HG02588 (cell line): ENCODE measurements around the gene ANKRD6.

ENCODE experiments used
- ATAC-seq: cut with Tn5 transposase; IDR thresholded peaks from one replicate; pipeline ENCODE4 v1.9.1; 2021; ENCODE audit warnings: mild to moderate bottlenecking, moderate library complexity; ENCODE audit not compliant: unreplicated experiment

The ANKRD6 gene

DNA sequence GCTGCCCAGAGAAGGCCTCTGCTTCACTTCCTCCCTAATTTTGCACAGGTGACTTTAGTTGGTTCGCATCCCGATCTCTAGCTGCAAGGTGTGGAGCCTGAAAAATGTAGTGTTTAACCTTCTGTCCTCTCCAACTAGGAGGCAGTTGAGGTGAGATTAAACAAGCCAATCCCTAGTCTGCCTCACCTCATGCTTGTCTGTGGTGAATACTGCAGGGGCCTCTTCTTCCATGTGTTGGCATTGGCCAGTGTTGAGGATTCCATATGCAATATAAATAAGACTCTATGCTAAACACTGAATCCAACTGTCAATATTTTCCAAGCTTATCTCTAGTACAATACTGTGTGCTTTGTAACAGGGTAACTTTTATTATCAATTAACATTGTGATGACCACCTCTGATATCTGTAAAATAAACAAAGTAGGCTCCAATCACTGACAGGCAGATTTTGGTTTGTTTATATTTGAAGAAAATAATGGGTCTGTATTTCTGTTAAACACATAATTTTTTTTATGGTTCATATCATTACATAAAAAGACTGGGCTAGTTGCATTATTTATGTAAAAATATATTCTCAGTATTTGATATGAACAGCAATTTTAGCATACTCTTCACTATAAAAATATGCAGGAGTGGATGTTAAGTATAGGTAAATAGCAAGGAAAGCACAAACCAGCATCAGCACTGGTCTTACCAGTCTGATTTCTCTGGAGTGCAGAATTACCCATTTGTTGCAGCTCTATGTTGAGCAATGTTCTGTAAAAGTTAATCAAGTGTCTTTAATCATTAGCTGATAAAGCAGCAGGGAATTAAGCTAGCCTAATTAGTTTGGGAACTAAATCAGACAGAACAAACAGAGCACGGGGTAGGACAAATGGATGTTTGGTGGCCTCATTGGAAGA lies 74.0 kb downstream of the ANKRD6 start:
- no peak for ATAC-seq

DNA sequence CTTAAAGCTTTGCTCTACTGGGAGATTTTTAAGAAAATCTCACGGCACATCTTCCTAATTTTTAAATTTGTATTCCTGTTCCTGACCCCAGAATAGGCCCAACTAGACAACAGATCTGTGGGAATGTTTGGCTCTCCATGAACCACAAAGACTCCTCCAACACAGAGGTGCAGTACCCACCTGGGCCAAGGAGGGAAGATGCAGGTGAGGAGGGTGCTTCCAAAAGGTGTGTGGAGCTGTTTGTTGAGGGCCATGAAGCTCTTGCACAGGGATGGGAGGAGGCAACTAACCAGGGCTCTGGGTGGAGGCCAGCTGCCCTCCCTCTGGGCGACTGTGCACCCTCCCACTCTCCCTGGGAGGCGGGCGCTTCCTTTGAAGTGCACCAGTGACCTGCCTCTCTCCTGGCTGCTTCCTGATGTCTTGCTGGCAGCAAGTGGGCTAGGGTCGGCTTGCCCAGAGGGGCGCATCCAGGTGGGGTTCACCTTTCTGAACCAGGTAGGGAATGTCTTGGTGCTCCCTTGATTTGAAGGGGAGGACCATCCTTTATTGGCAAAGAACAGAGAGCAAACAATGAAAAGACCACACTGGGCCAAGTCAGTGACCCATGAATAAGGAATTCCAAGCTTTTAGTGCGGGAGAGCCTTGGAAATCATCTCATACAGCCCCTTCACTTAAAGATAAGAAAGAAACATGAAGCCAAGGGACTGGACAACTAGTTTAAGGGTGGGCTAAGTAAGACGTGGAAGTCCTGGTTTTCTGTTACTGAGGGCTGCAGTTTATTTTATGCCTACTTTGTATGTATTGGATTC lies 76.0 kb downstream of the ANKRD6 start:
- ATAC-seq, result no peak

DNA sequence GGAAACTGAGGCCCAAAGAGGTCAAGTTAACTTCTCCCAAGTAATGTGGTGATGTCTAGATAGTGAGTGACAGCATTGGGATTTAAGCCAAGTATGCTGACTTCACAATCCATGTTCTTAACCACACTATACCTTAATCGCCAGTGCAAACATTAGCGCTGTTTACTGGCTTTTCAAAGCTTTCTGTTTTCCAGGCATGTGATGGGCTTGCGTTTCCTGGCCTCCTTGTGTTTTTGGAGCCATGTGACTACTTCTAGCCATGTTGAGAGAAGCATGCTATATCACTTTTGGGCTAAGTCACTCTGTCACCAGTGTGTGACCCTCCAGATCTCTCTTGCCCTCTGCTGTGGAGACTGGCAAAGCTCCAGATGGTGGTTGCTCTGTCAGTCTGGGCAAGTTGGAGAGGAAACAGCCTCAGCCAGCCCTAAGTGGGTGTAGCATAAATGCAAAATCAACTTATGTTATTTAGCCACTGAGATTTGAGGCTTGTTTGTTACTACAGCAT lies 76.9 kb downstream of the ANKRD6 start:
- no peak for ATAC-seq

DNA sequence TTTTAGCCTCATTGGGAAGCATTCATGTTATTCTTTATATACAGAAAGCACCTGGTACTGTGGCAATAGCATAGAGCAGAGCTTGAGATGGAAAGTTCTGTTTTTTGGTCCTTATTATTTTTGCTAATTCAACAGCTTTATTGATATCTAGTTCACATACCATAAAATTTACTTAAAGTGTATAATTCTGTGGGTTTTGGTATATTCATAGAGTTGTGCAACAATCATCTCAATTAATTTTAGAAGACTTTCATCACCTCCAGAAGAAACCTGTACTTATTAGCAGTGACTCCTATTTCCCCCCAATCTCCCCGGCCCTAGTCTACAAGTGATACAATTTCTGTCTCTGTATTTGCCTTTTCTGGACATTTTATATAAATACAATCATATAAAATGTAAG lies 77.4 kb downstream of the ANKRD6 start:
- no peak for ATAC-seq

DNA sequence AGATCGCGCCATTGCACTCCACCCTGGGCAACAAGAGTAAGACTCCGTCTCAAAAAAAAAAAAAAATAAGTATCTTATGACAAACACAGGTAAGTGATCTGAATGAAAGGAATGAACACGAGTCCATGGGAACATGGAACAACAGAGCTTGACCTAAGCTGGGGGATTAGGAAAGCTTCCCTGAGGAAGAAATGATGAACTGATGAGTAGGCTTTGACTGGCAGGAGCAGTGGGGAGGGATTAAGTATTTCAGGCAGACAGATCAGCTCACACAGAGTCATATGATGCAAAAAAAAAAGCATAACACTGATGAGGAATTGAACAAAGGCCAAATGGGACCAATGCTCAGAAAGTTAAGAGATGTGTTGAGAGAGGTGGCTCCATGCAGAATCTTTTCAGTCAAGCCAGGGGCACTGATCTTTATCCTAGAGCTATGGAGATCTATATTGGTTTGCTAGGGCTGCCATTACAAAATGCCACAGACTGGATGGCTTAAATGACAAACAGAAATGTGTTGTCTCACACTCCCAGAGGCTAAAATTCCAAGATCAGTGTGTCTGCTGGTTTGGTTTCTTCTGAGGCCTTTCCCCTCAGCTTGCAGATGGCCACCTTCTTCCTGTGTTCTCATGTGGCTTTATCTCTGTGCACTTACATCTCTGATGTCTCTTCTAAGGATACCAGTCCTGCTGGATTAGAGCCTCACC lies 85.6 kb downstream of the ANKRD6 start:
- ATAC-seq, result no peak

DNA sequence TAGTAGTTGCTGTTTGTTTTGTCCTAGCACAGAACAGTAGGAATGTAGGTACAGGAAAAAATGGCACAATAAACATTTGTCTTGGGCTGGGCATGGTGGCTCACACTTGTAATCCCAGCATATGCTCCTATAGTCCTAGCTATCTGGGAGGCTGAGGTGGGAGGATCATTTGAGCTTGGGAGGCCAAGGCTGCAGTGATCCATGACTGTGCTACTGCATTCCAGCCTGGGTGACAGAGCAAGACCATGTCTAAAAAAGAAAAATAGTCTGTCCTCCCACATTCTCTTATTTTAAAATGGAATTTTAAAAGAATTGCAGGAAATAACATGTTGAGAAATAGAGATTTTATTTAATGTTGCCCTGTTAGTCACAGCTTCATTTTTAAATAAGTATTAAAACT lies 87.8 kb downstream of the ANKRD6 start:
- no peak for ATAC-seq

DNA sequence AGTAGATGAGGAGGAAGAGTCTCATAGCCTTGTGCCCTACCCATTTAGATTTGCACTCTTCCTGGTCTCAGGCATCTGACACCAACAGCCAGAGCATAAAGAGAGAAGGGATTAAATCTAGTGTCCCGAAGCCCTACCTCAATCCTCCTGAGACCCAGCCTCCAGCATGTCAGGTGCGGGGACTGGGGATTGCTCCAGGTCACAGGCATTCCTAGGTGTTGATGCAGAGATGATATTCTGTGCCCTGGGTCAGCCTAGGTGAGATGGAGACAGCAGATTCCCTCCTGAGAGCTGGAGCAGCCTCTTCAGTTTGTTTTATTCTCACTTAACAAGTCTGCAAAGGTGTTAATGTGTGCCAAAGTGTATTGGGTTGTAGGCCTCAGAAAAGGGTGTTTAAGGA lies 89.8 kb downstream of the ANKRD6 start:
- no peak for ATAC-seq

DNA sequence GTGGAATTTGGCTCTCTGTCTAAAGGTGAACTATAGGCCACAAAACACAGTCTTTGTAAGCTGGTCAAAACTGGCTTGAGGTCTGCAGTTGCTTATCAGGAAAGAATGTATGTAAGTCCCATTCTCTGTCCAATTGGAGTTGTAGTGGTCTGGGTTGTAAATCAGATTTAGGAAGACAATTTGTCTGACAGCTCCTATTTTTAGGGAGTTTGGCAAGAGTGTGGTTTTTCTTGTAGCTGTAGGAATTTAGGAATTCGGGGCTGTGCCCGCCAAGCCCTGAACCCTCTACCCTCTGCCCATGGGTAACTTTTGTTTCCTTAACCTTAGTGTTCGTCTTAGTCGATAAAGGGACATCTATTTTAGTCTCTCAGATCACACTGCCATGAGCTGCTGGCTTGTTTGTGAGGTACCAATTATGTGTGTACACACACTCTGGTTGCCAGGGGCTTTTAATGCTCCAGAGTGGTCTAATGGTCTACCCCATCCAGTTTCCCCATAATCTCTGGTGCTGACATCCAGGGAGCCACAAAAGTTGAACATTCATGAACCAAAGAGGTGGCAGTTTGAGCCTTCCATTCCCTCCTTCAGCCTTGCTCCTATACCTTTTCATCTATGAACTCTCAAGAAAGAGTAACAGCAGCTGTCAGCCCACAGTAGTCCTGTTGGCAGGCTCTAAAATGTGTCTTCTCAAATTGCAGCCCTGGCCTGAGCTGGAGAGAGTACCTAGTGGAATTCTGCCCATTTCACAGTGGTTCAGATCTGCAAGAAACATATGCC lies 93.0 kb downstream of the ANKRD6 start:
- no peak for ATAC-seq

DNA sequence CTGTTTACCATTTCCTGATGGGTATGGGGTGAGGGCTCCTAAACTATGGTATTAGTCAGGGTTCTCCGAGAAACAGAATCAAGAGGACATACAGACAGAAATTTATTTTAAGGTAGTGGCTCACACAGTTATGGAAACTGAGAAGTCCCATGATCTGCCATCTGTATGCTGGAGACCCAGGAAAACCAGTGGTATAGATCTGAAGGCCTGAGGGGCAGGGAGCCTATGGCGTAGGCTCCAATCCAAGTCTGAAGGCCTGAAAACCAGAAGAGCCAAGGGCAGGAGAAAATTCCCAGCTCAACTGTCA lies 93.6 kb downstream of the ANKRD6 start:
- ATAC-seq, result no peak

DNA sequence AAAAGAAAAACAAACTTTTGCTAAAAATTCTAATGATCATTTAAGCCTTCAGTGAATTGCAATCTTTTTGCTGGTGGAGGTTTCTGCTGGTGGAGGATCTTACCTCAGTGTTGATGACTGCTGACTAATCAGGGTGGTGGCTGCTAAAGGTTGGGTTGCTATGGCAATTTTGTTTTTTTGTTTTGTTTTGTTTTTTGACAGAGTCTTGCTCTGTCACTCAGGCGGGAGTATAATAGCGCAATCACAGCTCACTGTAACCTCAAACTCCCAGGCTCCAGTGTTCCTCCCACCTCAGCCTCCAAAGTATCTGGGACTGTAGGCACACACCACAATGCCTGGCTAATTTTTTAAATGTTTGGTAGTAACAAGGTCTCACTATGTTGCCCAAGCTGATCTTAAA lies 94.7 kb downstream of the ANKRD6 start:
- no peak for ATAC-seq

DNA sequence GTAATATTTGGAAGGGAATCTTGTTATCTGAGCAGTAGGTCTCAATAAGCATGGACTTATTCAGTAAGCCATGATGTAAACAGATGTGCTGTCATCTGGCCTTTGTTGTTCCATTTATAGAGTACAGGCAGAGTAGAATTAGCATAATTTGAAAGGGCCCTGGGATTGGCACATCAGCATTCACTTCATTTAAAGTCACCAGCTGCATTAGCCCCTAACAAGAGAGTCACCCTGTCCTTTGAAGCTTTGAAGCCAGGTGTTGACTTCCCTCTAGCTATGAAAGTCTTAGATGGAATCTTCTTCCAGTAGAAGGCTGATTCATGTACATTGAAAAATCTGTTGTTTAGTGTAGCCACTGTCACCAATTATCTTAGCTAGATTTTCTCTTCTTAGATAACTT lies 95.9 kb downstream of the ANKRD6 start:
- ATAC-seq, result no peak

DNA sequence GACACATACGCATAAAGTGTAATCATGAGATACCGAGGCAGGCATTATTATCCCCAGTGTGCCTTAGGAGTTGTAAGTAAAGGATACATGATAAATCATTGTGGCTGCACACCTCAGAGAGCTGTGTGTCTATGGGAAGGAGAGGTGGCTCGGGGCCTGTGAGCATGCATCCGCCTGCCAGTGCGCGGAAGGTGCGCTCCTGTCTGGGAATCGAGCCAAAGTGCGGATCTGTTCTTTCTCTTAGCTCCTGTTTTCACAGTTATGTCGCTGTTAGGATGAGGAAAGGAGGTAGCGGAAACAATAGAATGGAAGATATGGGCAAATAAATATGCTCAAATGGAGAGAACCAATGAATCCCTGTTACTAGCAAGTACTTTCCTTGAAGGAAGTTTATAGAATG lies 98.0 kb downstream of the ANKRD6 start:
- ATAC-seq, result no peak

DNA sequence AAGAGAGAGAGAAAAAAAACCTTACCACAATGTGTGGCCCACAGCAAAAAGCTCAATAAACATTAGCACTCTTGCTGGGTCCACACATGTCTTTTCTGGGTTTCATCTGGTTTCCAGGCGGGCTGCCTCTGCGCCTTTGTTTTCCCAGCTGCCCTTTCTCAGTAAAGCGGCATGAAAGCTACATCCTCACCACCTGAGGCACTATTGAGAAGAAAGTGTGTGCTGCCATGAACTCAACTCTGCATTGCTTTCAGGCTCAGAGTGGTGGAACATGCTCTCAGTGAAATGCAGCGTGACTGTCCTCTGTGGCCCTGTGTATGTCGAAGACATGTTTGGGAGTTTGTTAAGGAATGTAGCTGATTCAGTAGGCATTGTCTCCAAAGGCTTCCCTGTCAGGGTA lies 103.3 kb downstream of the ANKRD6 start:
- ATAC-seq, result no peak

DNA sequence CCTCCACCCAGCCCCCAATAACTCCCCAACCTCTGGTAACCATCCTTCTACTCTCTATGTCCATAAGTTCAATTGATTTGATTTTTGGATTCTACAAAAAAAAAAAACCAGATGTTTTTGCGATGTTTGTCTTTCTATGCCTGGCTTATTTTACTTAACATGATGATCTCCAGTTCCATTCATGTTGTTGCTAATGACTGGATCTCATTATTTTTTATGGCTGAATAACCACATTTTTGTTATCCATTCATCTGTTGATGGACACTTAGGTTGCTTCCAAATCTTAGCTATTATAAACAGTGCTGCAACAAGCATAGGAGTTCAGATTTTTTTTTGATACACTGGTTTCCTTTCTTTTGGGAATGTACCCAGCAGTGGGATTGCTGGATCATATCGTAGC lies 106.8 kb downstream of the ANKRD6 start:
- ATAC-seq, result no peak

DNA sequence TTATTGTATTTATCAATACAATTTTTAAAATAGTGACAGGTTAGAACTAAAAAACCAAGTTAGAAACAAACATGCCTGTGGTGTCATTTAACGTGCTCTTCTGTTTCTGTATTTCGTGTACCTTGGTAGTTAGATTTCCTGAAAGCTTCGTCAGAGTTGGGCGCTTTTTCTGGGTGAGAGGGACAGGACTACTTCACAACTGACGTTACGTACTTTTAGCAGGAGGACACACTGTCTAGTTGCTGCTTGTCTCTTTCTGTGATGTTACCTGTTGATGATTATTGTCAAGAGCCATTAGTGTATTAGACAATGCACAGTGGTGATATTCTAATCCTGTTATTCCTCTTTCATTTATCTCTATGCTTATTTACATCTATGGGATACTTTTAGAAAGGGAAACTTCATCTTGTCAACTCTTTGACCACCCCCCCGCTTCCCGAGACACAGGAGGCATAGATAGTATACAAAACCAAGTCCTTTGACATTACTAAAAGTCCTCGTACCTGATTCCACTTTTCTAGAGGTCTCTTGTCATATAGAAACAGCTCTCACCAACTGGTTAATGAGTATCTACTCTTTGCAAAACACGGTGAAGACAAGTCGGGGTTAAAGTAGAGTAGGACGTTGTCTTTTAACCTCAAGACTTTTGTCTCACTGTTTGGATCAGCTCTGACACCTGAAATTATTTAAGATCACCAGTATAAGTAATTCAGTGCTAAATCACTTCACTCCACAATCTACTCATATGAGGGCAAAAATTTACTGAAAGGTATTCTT lies 109.3 kb downstream of the ANKRD6 start:
- no peak for ATAC-seq

DNA sequence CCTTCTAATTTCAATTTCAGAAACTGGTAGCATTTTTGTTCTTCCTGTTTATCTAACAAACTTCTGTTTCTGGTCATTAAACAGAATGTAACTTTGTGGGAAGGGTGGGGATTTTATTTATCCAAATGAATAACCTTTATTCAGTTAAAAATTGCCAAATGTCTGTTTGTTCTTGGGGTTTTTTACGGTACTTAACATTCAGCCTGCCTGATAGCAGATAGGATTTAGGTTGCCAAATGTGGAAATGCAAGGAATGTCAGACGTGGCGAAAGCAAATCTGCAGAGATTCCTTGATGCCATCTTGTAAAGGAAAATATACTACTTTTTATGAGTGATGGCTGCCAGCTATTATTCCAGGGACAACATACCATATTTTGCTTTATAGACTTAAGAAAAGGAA lies 109.9 kb downstream of the ANKRD6 start:
- ATAC-seq, result no peak

DNA sequence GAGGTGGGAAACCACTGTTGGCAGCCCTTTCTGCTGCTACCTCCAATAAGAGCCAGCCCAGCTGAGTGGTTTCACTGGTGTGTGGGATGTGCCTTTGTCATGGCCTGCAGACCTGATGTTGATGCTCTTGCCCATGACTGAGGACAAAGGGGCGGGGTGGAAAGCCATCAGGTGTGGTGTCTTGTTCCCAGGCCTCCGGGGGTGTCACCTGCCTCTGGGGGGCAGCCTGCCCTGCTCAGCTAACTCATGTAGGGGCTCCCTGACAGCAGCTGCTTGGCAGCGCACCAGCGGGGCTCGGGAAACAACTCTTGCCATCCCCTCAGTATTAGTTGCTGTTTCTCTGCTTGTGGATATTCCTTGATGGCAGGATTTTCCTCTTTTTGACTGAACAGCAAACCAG lies 114.3 kb downstream of the ANKRD6 start:
- no peak for ATAC-seq

DNA sequence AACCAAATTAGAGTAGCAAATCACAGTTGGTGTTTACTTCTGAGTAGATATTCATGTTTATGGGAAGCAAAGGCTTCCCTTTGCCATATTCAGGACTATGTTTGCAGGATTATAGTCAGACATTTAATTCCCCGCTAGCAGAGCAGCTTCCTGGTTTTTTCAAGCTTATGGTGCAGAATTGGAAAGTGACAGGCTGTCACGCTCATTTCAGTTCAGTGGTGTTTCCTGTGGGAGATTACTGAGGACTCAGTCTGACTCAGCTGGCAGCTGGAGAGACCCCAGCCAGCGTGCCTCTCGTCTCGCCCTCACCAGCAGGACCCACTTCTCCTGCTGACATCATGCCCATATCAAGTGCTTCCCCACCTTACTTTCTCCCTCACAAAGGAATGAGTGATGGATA lies 120.5 kb downstream of the ANKRD6 start:
- no peak for ATAC-seq

DNA sequence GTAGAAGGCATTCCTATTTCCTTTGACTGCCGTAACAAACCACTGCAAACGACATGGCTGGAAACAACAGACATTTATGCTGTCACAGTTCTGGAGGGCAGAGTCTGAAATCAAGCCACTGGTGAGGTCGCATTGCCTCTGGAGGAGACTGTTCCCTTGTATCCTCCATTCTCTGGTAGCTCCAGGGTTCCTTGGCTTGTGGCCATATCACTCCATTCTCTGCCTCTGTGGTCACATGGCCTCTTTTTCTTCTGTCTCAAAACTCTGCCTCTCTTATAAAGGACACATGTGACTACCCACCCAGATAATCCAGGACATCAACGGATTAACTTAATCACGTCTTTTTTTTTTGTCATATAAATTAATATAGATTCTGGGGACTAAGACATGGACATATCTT lies 121.2 kb downstream of the ANKRD6 start:
- no peak for ATAC-seq

DNA sequence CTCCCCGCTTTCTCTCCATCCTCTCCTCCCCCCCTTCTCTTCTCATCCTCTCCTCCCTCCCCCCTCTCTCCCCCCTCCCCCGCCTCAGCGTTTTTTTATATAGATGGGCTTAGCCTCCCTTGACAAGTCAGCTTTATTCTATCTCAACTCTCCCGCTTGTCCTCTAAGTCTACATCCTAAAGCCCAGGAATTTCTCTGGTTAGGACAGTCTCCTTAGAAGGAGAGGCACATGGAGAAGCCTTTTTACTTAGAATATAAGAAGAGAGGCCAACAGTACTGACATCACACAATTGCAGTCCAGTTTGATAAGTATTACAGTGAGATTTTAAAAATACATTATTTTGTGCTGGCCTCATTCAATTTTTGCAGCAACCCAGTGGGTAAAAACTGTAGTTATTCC lies 122.1 kb downstream of the ANKRD6 start:
- no peak for ATAC-seq
